22Rv1 (cell line): ENCODE measurements around the gene AFAP1L2.

ENCODE experiments used
- ZFX ChIP-seq: fragments of 450-650 bp; IDR thresholded peaks from 2 replicates; pipeline ENCODE4 v1.6.1; 2017; ENCODE audit warnings: antibody characterized with exemption, borderline replicate concordance
- TF ChIP-seq, protein P1 (sequence below): fragments of 450-650 bp; IDR thresholded peaks from 2 replicates; pipeline ENCODE4 v1.5.1; 2017; ENCODE audit warnings: mild to moderate bottlenecking

DNA sequence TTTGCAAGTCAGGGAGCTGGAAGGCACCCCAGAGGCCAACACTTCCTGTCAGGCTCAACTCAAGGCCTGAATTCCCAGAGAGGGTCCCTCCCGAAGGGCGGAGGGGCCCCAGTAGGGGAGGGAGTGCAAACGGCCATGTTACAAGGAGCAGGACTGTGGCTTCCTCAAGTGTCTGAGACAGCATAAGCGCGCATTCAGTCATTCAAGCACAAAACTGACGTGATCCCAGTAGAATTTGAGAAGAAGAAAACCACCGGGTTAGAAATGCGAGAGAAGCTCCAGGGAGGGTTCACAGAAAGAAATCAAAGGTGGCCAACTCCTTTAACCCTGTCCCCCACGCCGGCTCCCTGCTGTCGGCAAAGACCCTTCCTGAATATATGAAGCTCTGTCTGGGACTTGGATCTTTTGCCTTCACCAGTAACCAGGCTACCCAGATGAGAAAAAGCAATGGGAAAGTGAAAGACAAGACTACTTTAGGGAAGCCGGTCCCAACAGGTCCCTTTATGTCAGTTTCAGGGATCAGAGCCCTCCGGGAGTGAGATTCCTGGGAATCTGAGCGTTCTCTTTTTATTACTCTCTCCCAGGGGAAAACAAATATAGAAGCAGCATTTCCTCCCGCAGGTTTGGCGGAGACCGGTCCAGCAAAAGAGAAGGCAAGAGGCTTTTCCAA is 1.3 kb downstream of the AFAP1L2 start:
- TF ChIP-seq, protein P1, sequence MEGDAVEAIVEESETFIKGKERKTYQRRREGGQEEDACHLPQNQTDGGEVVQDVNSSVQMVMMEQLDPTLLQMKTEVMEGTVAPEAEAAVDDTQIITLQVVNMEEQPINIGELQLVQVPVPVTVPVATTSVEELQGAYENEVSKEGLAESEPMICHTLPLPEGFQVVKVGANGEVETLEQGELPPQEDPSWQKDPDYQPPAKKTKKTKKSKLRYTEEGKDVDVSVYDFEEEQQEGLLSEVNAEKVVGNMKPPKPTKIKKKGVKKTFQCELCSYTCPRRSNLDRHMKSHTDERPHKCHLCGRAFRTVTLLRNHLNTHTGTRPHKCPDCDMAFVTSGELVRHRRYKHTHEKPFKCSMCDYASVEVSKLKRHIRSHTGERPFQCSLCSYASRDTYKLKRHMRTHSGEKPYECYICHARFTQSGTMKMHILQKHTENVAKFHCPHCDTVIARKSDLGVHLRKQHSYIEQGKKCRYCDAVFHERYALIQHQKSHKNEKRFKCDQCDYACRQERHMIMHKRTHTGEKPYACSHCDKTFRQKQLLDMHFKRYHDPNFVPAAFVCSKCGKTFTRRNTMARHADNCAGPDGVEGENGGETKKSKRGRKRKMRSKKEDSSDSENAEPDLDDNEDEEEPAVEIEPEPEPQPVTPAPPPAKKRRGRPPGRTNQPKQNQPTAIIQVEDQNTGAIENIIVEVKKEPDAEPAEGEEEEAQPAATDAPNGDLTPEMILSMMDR: no peak
- TF ChIP-seq ZFX: no peak
